HepG2 (cell line): Measurements from ENCODE around the gene ABCC3. TPM values are rescaled to one million over a fixed set of nuclear protein-coding genes. Genes with fewer than 3 reads are reported as not detected.
A peak's percentile ranks its signal among the peaks of the same experiment; 100 is the strongest.

Experiments used
- AHR ChIP-seq: IDR thresholded peaks from 2 replicates; pipeline ENCODE4 v1.6.1; 2018; ENCODE audit warnings: missing genetic modification reagents, missing compliant biosample characterization
- ATF7 ChIP-seq, 2 experiments: fragments of 450-650 bp in 1 of 2; sonication (generic) in 1 of 2; formaldehyde crosslinking in 1 of 2; IDR thresholded peaks; 2 replicates each; pipeline versions ENCODE4 v1.4.0 to v1.6.1; 2016 to 2020; ENCODE audit warnings: antibody characterized with exemption in 1 of 2, mild to moderate bottlenecking in 1 of 2, missing genetic modification reagents in 1 of 2
- DR1 ChIP-seq: sonication (generic); formaldehyde crosslinking; IDR thresholded peaks from 2 replicates; pipeline ENCODE4 v1.8.0; 2021; ENCODE audit warnings: mild to moderate bottlenecking, missing genetic modification reagents, inconsistent platforms
- EP300 ChIP-seq, 3 experiments: sonication (generic) in 1 of 3; formaldehyde crosslinking in 1 of 3; IDR thresholded peaks; 2 replicates each; pipeline versions ENCODE4 v1.5.1 to v1.6.1; 2011 to 2020; ENCODE audit warnings: low read depth in 2 of 3, low read length in 2 of 3, borderline replicate concordance in 1 of 3, improper control_type of control experiment in 1 of 3, mild to moderate bottlenecking in 1 of 3, missing genetic modification reagents in 1 of 3, moderate library complexity in 1 of 3
- FOXM1 ChIP-seq: sonication (generic); formaldehyde crosslinking; IDR thresholded peaks from 2 replicates; pipeline ENCODE4 v1.5.0; 2020; ENCODE audit warnings: missing genetic modification reagents
- GFI1 ChIP-seq: sonication (generic); formaldehyde crosslinking; IDR thresholded peaks from 2 replicates; pipeline ENCODE4 v1.5.0; 2020; ENCODE audit warnings: missing genetic modification reagents, mild to moderate bottlenecking, borderline replicate concordance
- HDAC6 ChIP-seq: fragments of 200-600 bp; sonication (generic); IDR thresholded peaks from 2 replicates; pipeline ENCODE4 v1.7.0; 2017; ENCODE audit warnings: mild to moderate bottlenecking, antibody characterized with exemption, low read length, low read depth
- IKZF1 ChIP-seq: fragments of 450-650 bp; IDR thresholded peaks from 2 replicates; pipeline ENCODE4 v1.7.1; 2016
- JARID2 ChIP-seq: sonication (generic); formaldehyde crosslinking; IDR thresholded peaks from 2 replicates; pipeline ENCODE4 v1.8.1; 2023; ENCODE audit warnings: missing genetic modification reagents, inconsistent platforms; ENCODE audit not compliant: insufficient replicate concordance
- MTF1 ChIP-seq: sonication (generic); formaldehyde crosslinking; IDR thresholded peaks from 2 replicates; pipeline ENCODE4 v1.5.0; 2020; ENCODE audit warnings: missing genetic modification reagents
- MYNN ChIP-seq: sonication (generic); formaldehyde crosslinking; IDR thresholded peaks from 2 replicates; pipeline ENCODE4 v1.4.0; 2020; ENCODE audit warnings: mild to moderate bottlenecking, low read depth, missing genetic modification reagents
- NCOA2 ChIP-seq: sonication (generic); formaldehyde crosslinking; IDR thresholded peaks from 2 replicates; pipeline ENCODE4 v1.8.0; 2022; ENCODE audit warnings: inconsistent platforms
- NFKB2 ChIP-seq: sonication (generic); formaldehyde crosslinking; IDR thresholded peaks from 2 replicates; pipeline ENCODE4 v1.4.0; 2020; ENCODE audit warnings: missing genetic modification reagents, borderline replicate concordance
- RAD21 ChIP-seq: fragments of 450-650 bp; formaldehyde crosslinking; IDR thresholded peaks from 2 replicates; pipeline ENCODE4 v1.5.0; 2020; ENCODE audit warnings: mild to moderate bottlenecking
- RELA ChIP-seq: sonication (generic); formaldehyde crosslinking; IDR thresholded peaks from 2 replicates; pipeline ENCODE4 v1.4.0; 2020; ENCODE audit warnings: missing genetic modification reagents
- SKI ChIP-seq: fragments of 450-650 bp; IDR thresholded peaks from one replicate; pipeline ENCODE4 v1.6.1; 2018; ENCODE audit warnings: mild to moderate bottlenecking; ENCODE audit not compliant: partially characterized antibody
- SNAI1 ChIP-seq: sonication (generic); formaldehyde crosslinking; IDR thresholded peaks from 2 replicates; pipeline ENCODE4 v1.5.0; 2020; ENCODE audit warnings: mild to moderate bottlenecking, missing genetic modification reagents, borderline replicate concordance
- ZNF451 ChIP-seq: sonication (generic); formaldehyde crosslinking; IDR thresholded peaks from 2 replicates; pipeline ENCODE4 v1.5.0; 2020; ENCODE audit warnings: mild to moderate bottlenecking, missing genetic modification reagents
- ZNF781 ChIP-seq: sonication (generic); formaldehyde crosslinking; IDR thresholded peaks from 2 replicates; pipeline ENCODE4 v1.5.1; 2020; ENCODE audit warnings: borderline replicate concordance, mild to moderate bottlenecking, missing genetic modification reagents; ENCODE audit errors: not compliant biosample characterization
- polyA plus RNA-seq, 8 experiments: library from polyadenylated mRNA; depleted of rRNA in 3 of 8; stranded (reverse) in 7 of 8; unstranded in 1 of 8; fragments of >200 nt; fragmentation: Illumina TruSeq in 4 of 8; extraction: Trizol in 4 of 8; gene quantifications; 2 replicates each; pipeline versions ENCODE4 v1.2.1 to v1.2.3, GENCODE V29; 2011 to 2016; ENCODE audit warnings: low read depth in 4 of 8, missing spikeins in 1 of 8, mixed read lengths in 1 of 8; ENCODE audit not compliant: insufficient read depth in 1 of 8
- total RNA-seq, 5 experiments: library from RNA; depleted of rRNA; stranded (reverse); fragments of >200 nt; fragmentation: Illumina TruSeq; extraction: Trizol; gene quantifications; 2 replicates each; pipeline ENCODE4 v1.2.3, GENCODE V29; 2016; ENCODE audit warnings: low read depth in 1 of 5
- TF ChIP-seq, protein P1 (sequence below): sonication (generic); formaldehyde crosslinking; conservative IDR thresholded peaks from 2 replicates; pipeline ENCODE4 v1.5.0; 2020; ENCODE audit warnings: missing genetic modification reagents
- TF ChIP-seq, protein P2 (sequence below): sonication (generic); formaldehyde crosslinking; IDR thresholded peaks from 2 replicates; pipeline ENCODE4 v1.9.0; 2021; ENCODE audit warnings: missing genetic modification reagents, mild to moderate bottlenecking, borderline replicate concordance
- TF ChIP-seq, protein P3 (sequence below): sonication (generic); formaldehyde crosslinking; IDR thresholded peaks from 2 replicates; pipeline ENCODE4 v1.8.1; 2023; ENCODE audit warnings: mild to moderate bottlenecking, missing genetic modification reagents, borderline replicate concordance
- TF ChIP-seq, protein P4 (sequence below): sonication (generic); formaldehyde crosslinking; conservative IDR thresholded peaks from 2 replicates; pipeline ENCODE4 v1.4.0; 2020; ENCODE audit warnings: missing genetic modification reagents

The ABCC3 gene
- total and polyA plus RNA-seq, 2 of the 13 experiments (the other 11 are each of a cell fraction or from before 2014, with no cell fraction given) = 25.2 to 50.7 TPM

DNA sequence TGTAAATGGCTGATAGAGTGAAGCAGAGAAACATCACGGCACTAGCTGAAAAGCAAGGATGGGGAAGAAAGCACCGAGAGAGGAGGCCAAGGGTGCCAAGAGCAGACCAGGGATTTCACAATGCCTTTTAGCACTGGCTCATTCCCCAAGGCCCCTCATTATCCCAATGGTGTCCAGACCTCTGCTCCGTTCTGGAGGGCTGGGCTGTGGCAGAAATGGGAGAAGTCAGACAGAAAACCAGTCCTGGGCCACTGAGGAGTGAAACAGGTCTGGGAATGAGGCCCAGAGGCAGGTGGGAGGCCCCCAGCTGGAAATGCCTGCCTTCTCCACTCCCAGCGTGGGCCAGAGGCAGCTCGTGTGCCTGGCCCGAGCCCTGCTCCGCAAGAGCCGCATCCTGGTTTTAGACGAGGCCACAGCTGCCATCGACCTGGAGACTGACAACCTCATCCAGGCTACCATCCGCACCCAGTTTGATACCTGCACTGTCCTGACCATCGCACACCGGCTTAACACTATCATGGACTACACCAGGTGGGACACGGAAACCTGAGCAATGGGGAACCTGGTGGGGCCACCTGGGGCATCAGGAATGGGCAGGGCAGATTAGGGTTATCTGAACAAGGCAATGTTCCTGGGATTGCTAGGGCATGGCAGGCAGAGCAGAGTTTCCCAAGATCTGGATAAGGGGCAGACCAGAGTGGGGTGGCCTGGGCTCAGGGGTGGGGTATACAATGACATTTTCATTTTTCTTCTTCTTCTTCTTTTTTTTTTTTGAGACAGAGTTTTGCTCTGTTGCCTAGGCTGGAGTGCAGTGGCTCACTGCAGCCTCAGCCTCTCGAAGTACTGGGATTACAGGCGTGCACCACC is 52.8 kb downstream of the ABCC3 start (continued):
- TF ChIP-seq GFI1 (CRISPR knock-in tag) (no peak; the same call in 1 of the 2 replicates), SNAI1 (CRISPR knock-in tag) (no peak), RELA (CRISPR knock-in tag) (no peak), EP300 (IDR thresholded peaks at IDR 0.05; ENCODE audit: low read depth in 2 of 2, low read length in 2 of 2) (peak in 1 of 2 experiments; percentile 37; a peak in 2 of 4 replicates), EP300 (CRISPR knock-in tag; IDR thresholded peaks at IDR 0.05; ENCODE audit: borderline replicate concordance) (0 out of 2 replicates have a peak, but pooled peaks have one; percentile 55), ATF7 (IDR thresholded peaks at IDR 0.05) (no peak), ATF7 (CRISPR knock-in tag; IDR thresholded peaks at IDR 0.05) (no peak), AHR (CRISPR knock-in tag) (no peak), NCOA2 (CRISPR knock-in tag) (peak; percentile 40; the same call in 1 of the 2 replicates), RAD21 (peak; percentile 70), HDAC6 (no peak), ZNF781 (no peak), MTF1 (no peak), ZNF451 (no peak; the same call in 1 of the 2 replicates), SKI (no peak), MYNN (CRISPR knock-in tag) (0 out of 2 replicates have a peak, but pooled peaks have one; percentile 6), JARID2 (CRISPR knock-in tag) (no peak), FOXM1 (no peak), IKZF1 (no peak), DR1 (CRISPR knock-in tag) (peak; percentile 19; the same call in 1 of the 2 replicates), NFKB2 (CRISPR knock-in tag) (no peak)
- TF ChIP-seq, protein P1, sequence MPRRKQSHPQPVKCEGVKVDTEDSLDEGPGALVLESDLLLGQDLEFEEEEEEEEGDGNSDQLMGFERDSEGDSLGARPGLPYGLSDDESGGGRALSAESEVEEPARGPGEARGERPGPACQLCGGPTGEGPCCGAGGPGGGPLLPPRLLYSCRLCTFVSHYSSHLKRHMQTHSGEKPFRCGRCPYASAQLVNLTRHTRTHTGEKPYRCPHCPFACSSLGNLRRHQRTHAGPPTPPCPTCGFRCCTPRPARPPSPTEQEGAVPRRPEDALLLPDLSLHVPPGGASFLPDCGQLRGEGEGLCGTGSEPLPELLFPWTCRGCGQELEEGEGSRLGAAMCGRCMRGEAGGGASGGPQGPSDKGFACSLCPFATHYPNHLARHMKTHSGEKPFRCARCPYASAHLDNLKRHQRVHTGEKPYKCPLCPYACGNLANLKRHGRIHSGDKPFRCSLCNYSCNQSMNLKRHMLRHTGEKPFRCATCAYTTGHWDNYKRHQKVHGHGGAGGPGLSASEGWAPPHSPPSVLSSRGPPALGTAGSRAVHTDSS (CRISPR knock-in tag) = no peak
- TF ChIP-seq, protein P2, sequence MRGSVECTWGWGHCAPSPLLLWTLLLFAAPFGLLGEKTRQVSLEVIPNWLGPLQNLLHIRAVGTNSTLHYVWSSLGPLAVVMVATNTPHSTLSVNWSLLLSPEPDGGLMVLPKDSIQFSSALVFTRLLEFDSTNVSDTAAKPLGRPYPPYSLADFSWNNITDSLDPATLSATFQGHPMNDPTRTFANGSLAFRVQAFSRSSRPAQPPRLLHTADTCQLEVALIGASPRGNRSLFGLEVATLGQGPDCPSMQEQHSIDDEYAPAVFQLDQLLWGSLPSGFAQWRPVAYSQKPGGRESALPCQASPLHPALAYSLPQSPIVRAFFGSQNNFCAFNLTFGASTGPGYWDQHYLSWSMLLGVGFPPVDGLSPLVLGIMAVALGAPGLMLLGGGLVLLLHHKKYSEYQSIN = no peak
- TF ChIP-seq, protein P3, sequence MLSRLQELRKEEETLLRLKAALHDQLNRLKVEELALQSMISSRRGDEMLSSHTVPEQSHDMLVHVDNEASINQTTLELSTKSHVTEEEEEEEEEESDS = 0 out of 2 replicates have a peak, but pooled peaks have one; percentile 84
- TF ChIP-seq, protein P4, sequence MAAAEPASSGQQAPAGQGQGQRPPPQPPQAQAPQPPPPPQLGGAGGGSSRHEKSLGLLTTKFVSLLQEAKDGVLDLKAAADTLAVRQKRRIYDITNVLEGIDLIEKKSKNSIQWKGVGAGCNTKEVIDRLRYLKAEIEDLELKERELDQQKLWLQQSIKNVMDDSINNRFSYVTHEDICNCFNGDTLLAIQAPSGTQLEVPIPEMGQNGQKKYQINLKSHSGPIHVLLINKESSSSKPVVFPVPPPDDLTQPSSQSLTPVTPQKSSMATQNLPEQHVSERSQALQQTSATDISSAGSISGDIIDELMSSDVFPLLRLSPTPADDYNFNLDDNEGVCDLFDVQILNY (CRISPR knock-in tag) = no peak
